MCF 10A (cell line): ENCODE measurements around the gene KCNN1. TPM values are rescaled to one million over a fixed set of nuclear protein-coding genes. Genes with fewer than 3 reads are reported as not detected.
"Not testable (repeated sequence)": the region's sequence is repeated elsewhere in the genome, so short reads cannot be mapped to it uniquely, and the experiment has no call there.

ENCODE experiments used
- BruUV-seq: library from RNA; stranded (reverse); fragments of 400-500 nt; replicated peaks from 2 replicates; lab custom pipeline; 2021; lab: Mats Ljungman, UMichigan
- CTCF ChIA-PET: fragments of 300-600 bp; sonication (Branson Sonifier 250); formaldehyde crosslinking; extraction: SDS; loops from one replicate; lab custom pipeline; 2021; ENCODE audit warnings: antibody characterized with exemption, inconsistent platforms; lab: Yijun Ruan, JAX
- POLR2A ChIA-PET: fragments of 300-600, 350-650 bp; sonication (Branson Sonifier 250); formaldehyde crosslinking; extraction: SDS; loops from one replicate; lab custom pipeline; 2020; ENCODE audit warnings: antibody characterized with exemption, inconsistent platforms; lab: Yijun Ruan, JAX
- DNase-seq: peaks from one replicate; pipeline ENCODE4 v3.0.0-alpha.2; 2018; ENCODE audit not compliant: unreplicated experiment
- H3K27ac Mint-ChIP-seq: one replicate; pipeline ENCODE4 v1.8.0; 2022; ENCODE audit warnings: mild to moderate bottlenecking, low read depth, mixed read lengths; ENCODE audit not compliant: unreplicated experiment
- H3K27me3 Mint-ChIP-seq: one replicate; pipeline ENCODE4 v1.8.0; 2022; ENCODE audit warnings: mixed read lengths; ENCODE audit not compliant: insufficient read depth, unreplicated experiment
- H3K36me3 Mint-ChIP-seq: one replicate; pipeline ENCODE4 v1.8.0; 2022; ENCODE audit warnings: mild to moderate bottlenecking, moderate library complexity, mixed read lengths; ENCODE audit not compliant: insufficient read depth, unreplicated experiment
- H3K4me1 Mint-ChIP-seq: one replicate; pipeline ENCODE4 v1.8.0; 2022; ENCODE audit warnings: mixed read lengths; ENCODE audit not compliant: insufficient read depth, unreplicated experiment
- H3K4me3 Mint-ChIP-seq: one replicate; pipeline ENCODE4 v1.8.0; 2022; ENCODE audit warnings: mild to moderate bottlenecking, moderate library complexity, mixed read lengths; ENCODE audit not compliant: unreplicated experiment
- H3K9me3 Mint-ChIP-seq: one replicate; pipeline ENCODE4 v1.8.0; 2022; ENCODE audit warnings: mixed read lengths; ENCODE audit not compliant: unreplicated experiment
- intact Hi-C: fragments of 100-400 bp; cut with micrococcal nuclease; formaldehyde crosslinking; loops from 2 replicates; pipeline ENCODE4 v1.14.1; 2022
- total RNA-seq: library from RNA; stranded (reverse); gene quantifications from 2 replicates; pipeline ENCODE4 v1.2.3, GENCODE V29; 2022
- TF ChIP-seq, protein P1 (sequence below): fragments of 200-600 bp; IDR thresholded peaks from one replicate; pipeline ENCODE4 v1.8.0; 2022; ENCODE audit warnings: antibody characterized with exemption, mild to moderate bottlenecking; ENCODE audit not compliant: unreplicated experiment

The KCNN1 gene
- total RNA-seq, 1 experiment from 2014 or later, result not detected

DNA sequence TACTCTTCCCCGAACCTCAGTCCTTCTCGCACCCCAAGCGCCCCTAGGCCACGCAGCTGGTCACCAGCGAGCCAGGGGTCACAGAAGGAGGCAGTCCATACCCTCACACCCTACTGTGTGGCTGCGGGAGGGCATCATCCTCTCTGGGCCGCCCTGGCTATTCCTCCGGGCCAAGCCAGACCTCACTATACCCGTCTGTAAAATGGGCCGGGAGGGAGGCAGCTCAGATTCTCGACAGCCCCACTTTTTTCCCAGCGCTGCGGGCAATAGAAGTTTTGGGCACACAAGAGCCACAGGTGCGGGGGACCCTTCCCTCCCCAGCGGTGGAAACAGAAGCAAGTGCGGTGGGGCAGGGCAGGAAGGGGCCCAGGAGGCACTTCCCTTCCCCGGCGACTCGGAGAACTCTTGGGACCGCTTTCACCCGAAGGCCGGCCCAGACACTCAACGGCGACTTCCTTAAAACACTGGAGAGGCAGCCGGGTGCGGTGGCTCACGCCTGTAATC lies 35.5 kb downstream of the KCNN1 start:
- Mint-ChIP-seq H3K27ac (no peak overlapping the region), H3K4me1 (peaks cover 14% of the 10 kb centered on the region), H3K4me3 (peak overlapping the region; percentile 77), H3K9me3 (no peaks in the 10 kb centered on the region), H3K36me3 (peaks cover 23% of the 10 kb centered on the region), H3K27me3 (no peaks in the 10 kb centered on the region)
- TF ChIP-seq, protein P1, sequence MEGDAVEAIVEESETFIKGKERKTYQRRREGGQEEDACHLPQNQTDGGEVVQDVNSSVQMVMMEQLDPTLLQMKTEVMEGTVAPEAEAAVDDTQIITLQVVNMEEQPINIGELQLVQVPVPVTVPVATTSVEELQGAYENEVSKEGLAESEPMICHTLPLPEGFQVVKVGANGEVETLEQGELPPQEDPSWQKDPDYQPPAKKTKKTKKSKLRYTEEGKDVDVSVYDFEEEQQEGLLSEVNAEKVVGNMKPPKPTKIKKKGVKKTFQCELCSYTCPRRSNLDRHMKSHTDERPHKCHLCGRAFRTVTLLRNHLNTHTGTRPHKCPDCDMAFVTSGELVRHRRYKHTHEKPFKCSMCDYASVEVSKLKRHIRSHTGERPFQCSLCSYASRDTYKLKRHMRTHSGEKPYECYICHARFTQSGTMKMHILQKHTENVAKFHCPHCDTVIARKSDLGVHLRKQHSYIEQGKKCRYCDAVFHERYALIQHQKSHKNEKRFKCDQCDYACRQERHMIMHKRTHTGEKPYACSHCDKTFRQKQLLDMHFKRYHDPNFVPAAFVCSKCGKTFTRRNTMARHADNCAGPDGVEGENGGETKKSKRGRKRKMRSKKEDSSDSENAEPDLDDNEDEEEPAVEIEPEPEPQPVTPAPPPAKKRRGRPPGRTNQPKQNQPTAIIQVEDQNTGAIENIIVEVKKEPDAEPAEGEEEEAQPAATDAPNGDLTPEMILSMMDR, result no peak
- ChIA-PET CTCF (interaction anchor here (0.7 to 1.1 kb wide), 2 partner anchors 64 to 201 kb away, joined by 4 to 7 read pairs; no protein-coding TSS in a partner anchor), POLR2A (interaction anchor here (0.5 to 0.6 kb wide), 3 partner anchors 90 to 143 kb away, joined by 3 to 4 read pairs (median 3); partner anchors contain the start of gene RPL18A)
- intact Hi-C loops, result loop anchor here (10.0 kb wide), 1 partner anchor 152 kb away; the partner anchor contains the start of gene PIK3R2
- no peak for DNase-seq
- TSS peak; percentile 33 for BruUV-seq

DNA sequence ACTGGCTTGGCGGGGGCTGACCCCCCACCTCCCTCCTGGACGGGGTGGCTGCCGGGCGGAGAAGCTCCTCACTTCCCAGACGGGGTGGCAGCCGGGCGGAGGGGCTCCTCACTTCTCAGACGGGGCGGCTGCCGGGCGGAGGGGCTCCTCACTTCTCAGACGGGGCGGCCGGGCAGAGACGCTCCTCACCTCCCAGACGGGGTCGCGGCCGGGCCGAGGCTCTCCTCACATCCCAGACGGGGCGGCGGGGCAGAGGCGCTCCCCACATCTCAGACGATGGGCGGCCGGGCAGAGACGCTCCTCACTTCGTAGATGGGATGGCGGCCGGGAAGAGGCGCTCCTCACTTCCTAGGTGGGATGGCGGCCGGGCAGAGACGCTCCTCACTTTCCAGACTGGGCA lies 38.8 kb downstream of the KCNN1 start:
- H3K27ac Mint-ChIP-seq, result not testable (repeated sequence)
- POLR2A ChIA-PET, result interaction anchor here (0.7 kb wide), 1 partner anchor 143 kb away, joined by 3 read pairs; no protein-coding TSS in a partner anchor
- intact Hi-C loops, result loop anchor here (5.0 to 10.0 kb wide), 2 partner anchors 149 to 247 kb away; partner anchors contain the start of gene PIK3R2

DNA sequence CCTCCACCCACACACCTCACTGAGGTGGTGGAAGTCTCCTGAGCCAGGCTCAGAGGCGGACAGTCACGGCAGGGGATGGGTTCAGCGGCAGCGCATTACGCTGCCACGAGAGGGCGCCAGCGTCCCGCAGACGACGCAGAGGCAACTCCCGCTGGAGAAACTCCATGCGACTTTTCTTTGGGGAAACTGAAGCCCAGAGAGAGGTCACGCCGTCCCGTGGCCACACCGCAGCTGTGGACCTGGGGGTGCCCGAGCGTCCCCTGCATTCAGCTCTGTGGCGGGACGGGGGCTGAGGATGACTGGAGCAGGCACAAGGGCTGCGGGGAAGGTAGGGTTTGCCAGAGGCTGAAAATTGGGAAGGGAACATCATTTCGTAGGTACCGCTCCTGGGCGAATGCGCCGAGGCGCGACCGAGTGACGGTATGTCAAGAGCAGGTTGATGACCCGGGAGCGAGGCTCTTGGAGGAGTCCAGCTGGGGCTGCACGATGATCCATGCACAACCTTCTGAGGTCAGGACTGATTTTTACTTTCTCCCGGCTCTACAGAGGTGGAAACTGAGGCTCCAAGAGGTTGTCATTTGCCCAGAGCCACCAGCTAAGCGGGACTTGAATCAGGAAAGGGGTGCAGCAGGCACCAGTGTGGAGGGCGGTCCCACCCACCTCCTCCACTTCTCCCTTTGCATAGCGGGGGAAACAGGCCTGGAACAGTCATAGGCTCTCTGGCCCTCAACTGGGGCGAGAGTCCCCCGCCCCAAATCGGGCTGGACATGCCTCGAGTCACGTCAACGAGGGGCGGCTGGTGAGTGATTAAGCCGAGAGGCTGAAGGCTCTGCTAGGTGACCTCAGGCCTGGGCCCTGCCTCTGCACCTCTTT lies 40.4 kb downstream of the KCNN1 start:
- DNase-seq, result peak; percentile 80
- Mint-ChIP-seq H3K36me3 (peaks cover 53% of the 10 kb centered on the region), H3K9me3 (no peaks in the 10 kb centered on the region), H3K27me3 (no peaks in the 10 kb centered on the region), H3K27ac (no peak overlapping the region), H3K4me1 (peaks cover 14% of the 10 kb centered on the region), H3K4me3 (peak overlapping the region; percentile 69)
- POLR2A ChIA-PET, result interaction anchor here (0.6 to 1.7 kb wide), 4 partner anchors 52 to 81 kb away, joined by 4 to 5 read pairs (median 4); partner anchors contain the start of gene CCDC124
- no TSS peak for BruUV-seq
- TF ChIP-seq, protein P1, result peak; percentile 99
- intact Hi-C loops, result loop anchor here (1.0 to 10.0 kb wide), 3 partner anchors 51 to 245 kb away; partner anchors contain the start of gene PIK3R2
- CTCF ChIA-PET, result interaction anchor here (0.6 to 5.7 kb wide), 26 partner anchors 11 to 329 kb away, joined by 3 to 103 read pairs (median 4); partner anchors contain the start of gene RPL18A

More for the DNA sequence above, 38.8 kb downstream of the KCNN1 start:
- H3K9me3 Mint-ChIP-seq, BruUV-seq, DNase-seq, H3K27me3 Mint-ChIP-seq, H3K4me3 Mint-ChIP-seq: not testable (repeated sequence)
- CTCF ChIA-PET, result interaction anchor here (0.8 to 5.7 kb wide), 3 partner anchors 52 to 119 kb away, joined by 3 to 103 read pairs (median 4); no protein-coding TSS in a partner anchor
- peaks cover 14% of the 10 kb centered on the region for H3K4me1 Mint-ChIP-seq
- peaks cover 44% of the 10 kb centered on the region for H3K36me3 Mint-ChIP-seq

DNA sequence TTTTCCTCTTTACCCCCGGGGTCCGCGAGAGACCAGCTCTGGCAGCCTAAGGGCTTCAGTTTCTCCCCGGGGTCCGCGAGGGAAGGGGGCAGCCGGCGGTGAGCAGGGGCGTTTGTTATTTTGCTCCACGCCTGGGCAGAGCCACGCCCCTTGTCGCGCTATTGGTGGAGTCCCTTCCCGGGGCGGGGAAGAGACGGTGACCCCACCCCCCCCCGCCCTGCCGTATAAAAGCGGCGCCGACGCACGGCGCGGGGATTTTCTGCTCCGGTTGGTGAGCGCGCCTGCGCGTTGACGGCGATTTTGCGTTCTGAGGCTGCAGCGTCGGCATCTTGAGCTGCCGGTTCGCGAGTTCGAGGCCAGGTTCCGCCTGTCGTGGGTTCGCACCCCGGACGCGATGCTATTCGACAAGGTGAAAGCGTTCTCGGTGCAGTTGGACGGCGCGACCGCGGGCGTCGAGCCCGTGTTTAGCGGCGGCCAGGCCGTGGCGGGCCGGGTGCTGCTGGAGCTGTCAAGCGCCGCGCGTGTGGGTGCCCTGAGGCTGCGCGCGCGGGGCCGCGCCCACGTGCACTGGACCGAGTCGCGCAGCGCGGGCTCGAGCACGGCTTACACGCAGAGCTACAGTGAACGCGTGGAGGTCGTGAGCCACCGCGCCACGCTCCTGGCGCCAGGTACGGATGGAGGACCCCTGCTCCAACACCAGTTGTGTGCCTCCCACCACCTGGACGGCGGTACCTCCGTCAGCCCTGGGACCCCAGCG lies 41.2 kb downstream of the KCNN1 start, which contains the start of gene ARRDC2:
Gene ARRDC2, plus strand, starts transcription at position 254 of the 757 bp plus-strand sequence. Its CDS starts 141 bp downstream, at position 395.
- Mint-ChIP-seq H3K4me1 (peaks cover 16% of the 10 kb centered on the region), H3K9me3 (no peaks in the 10 kb centered on the region), H3K36me3 (peaks cover 58% of the 10 kb centered on the region), H3K27ac (peak within 1 kb of the TSS; percentile 23), H3K4me3 (peak within 1 kb of the TSS; percentile 70), H3K27me3 (no peaks in the 10 kb centered on the region)
- BruUV-seq, result no TSS peak
- POLR2A ChIA-PET, result interaction anchor here (0.6 to 1.7 kb wide), 4 partner anchors 51 to 81 kb away, joined by 4 to 5 read pairs (median 4); partner anchors contain the start of gene CCDC124
- DNase-seq, result peak; percentile 81
- CTCF ChIA-PET, result interaction anchor here (0.6 to 5.7 kb wide), 17 partner anchors 10 to 328 kb away, joined by 3 to 103 read pairs (median 5); partner anchors contain the start of gene RPL18A
- TF ChIP-seq, protein P1, result no peak
- intact Hi-C loops, result loop anchor here (1.0 to 10.0 kb wide), 3 partner anchors 50 to 244 kb away; partner anchors contain the start of gene PIK3R2
